A549 (cell line): Measurements from ENCODE around the gene FRS2. TPM values are rescaled to one million over a fixed set of nuclear protein-coding genes. Genes with fewer than 3 reads are reported as not detected.

ENCODE experiments used
- ATAC-seq, 2 experiments: fragments of 200-7000 bp in 1 of 2; fragments of >200 bp in 1 of 2; cut with Nextera tagmentation in 1 of 2; cut with Tn5 transposase in 1 of 2; 3 replicates each; pipeline versions ENCODE4 v1.8.0 to v1.9.1; 2018 to 2020; ENCODE audit warnings: mild to moderate bottlenecking in 1 of 2, moderate library complexity in 1 of 2
- CTCF ChIA-PET: fragments of 300-600 bp; sonication (Branson Sonifier 250); formaldehyde crosslinking; extraction: SDS; loops from one replicate; lab custom pipeline; 2021; ENCODE audit warnings: antibody characterized with exemption, inconsistent platforms; lab: Yijun Ruan, JAX
- POLR2A ChIA-PET: fragments of 350-600 bp; formaldehyde crosslinking; extraction: SDS; loops from one replicate; lab custom pipeline; 2021; ENCODE audit warnings: antibody characterized with exemption, inconsistent platforms; lab: Yijun Ruan, JAX
- DNase-seq, 2 experiments: peaks; one replicate each; pipeline versions ENCODE4 v3.0.0 to v3.0.0-alpha.2; 2011 to 2016; ENCODE audit warnings: low read depth in 1 of 2, low spot score in 1 of 2
- FAIRE-seq: peaks from 2 replicates; lab custom pipeline; 2011; peaks lifted over from hg19 to GRCh38; lab: Jason Lieb, UNC
- H3K27ac ChIP-seq, 2 experiments: fragments of >200 bp; sonication (Bioruptor Twin); formaldehyde crosslinking; 3 replicates each; pipeline ENCODE4 v1.5.1; 2016 to 2017
- H3K4me1 ChIP-seq: fragments of >200 bp; sonication (Bioruptor Twin); formaldehyde crosslinking; 3 replicates; pipeline ENCODE4 v1.6.1; 2016
- H3K4me2 ChIP-seq: fragments of >200 bp; sonication (Bioruptor Twin); formaldehyde crosslinking; 3 replicates; pipeline ENCODE4 v1.6.1; 2016
- H3K4me3 ChIP-seq: fragments of >200 bp; sonication (Bioruptor Twin); formaldehyde crosslinking; 3 replicates; pipeline ENCODE4 v1.5.1; 2016
- H3K9me3 ChIP-seq: fragments of >200 bp; sonication (Bioruptor Twin); formaldehyde crosslinking; 3 replicates; pipeline ENCODE4 v1.6.1; 2016
- CBX2 ChIP-seq: fragments of 200-600 bp; sonication (generic); IDR thresholded peaks from 2 replicates; pipeline ENCODE4 v1.6.1; 2016; ENCODE audit warnings: low read depth, mild to moderate bottlenecking, borderline replicate concordance
- CBX8 ChIP-seq: fragments of 200-600 bp; sonication (generic); IDR thresholded peaks from 2 replicates; pipeline ENCODE4 v1.6.1; 2016
- CHD2 ChIP-seq: fragments of 150-350 bp; IDR thresholded peaks from 2 replicates; pipeline ENCODE4 v1.6.1; 2014; ENCODE audit warnings: low read length; ENCODE audit not compliant: partially characterized antibody
- EP300 ChIP-seq, 2 experiments: fragments of >200 bp; sonication (Bioruptor Twin); formaldehyde crosslinking; IDR thresholded peaks; 2 replicates in 1 of 2; 3 replicates in 1 of 2; pipeline ENCODE4 v1.6.1; 2016 to 2017
- FOSL2 ChIP-seq, 2 experiments: fragments of 450-650 bp in 1 of 2; fragments of >200 bp in 1 of 2; sonication (Bioruptor Twin) in 1 of 2; formaldehyde crosslinking; IDR thresholded peaks; 2 replicates each; pipeline versions ENCODE4 v1.5.0 to v1.6.1; 2016 to 2020; ENCODE audit warnings: mild to moderate bottlenecking in 1 of 2, moderate library complexity in 1 of 2
- FOXS1 ChIP-seq: fragments of 250-450 bp; sonication (Bioruptor Pico); IDR thresholded peaks from 2 replicates; pipeline ENCODE4 v1.5.0; 2020; ENCODE audit warnings: mild to moderate bottlenecking, moderate library complexity
- HOXB13 ChIP-seq: fragments of 250-450 bp; sonication (Bioruptor Pico); IDR thresholded peaks from 2 replicates; pipeline ENCODE4 v1.5.0; 2020; ENCODE audit warnings: low read depth, mild to moderate bottlenecking, moderate library complexity
- JUNB ChIP-seq: fragments of >200 bp; sonication (Bioruptor Twin); formaldehyde crosslinking; IDR thresholded peaks from 2 replicates; pipeline ENCODE4 v1.6.1; 2016
- MAFK ChIP-seq: fragments of 450-650 bp; IDR thresholded peaks from 2 replicates; pipeline ENCODE4 v1.6.1; 2014; ENCODE audit not compliant: partially characterized antibody
- NFE2L2 ChIP-seq: fragments of 150-350 bp; conservative IDR thresholded peaks from 2 replicates; pipeline ENCODE4 v1.6.1; 2014; ENCODE audit warnings: low read length
- PHF8 ChIP-seq: fragments of 200-600 bp; sonication (generic); IDR thresholded peaks from 2 replicates; pipeline ENCODE4 v1.6.1; 2016; ENCODE audit warnings: low read depth, mild to moderate bottlenecking, antibody characterized with exemption, moderate library complexity, borderline replicate concordance
- RARB ChIP-seq: fragments of 250-450 bp; sonication (Bioruptor Pico); IDR thresholded peaks from 2 replicates; pipeline ENCODE4 v1.8.0; 2021; ENCODE audit warnings: mild to moderate bottlenecking, moderate library complexity
- RNF2 ChIP-seq: fragments of 200-600 bp; sonication (generic); IDR thresholded peaks from 2 replicates; pipeline ENCODE4 v1.6.1; 2016; ENCODE audit warnings: low read depth, mild to moderate bottlenecking, antibody characterized with exemption, moderate library complexity, borderline replicate concordance
- SMC3 ChIP-seq: fragments of >200 bp; sonication (Bioruptor Twin); formaldehyde crosslinking; IDR thresholded peaks from 3 replicates; pipeline ENCODE4 v1.6.1; 2018; ENCODE audit warnings: inconsistent platforms
- ZC3H11A ChIP-seq: fragments of 450-650 bp; IDR thresholded peaks from 2 replicates; pipeline ENCODE4 v1.6.1; 2014; ENCODE audit warnings: antibody characterized with exemption, mild to moderate bottlenecking
- ZSCAN20 ChIP-seq: fragments of 250-450 bp; sonication (Bioruptor Pico); IDR thresholded peaks from 2 replicates; pipeline ENCODE4 v1.8.0; 2022; ENCODE audit warnings: mild to moderate bottlenecking, moderate library complexity
- WGBS: methylation state at CpG from one replicate; pipeline ENCODE4 v1.1.6; 2017; ENCODE audit errors: missing lambda C conversion rate; 5-methylcytosine and 5-hydroxymethylcytosine counted together
- polyA plus RNA-seq, 4 experiments: library from polyadenylated mRNA; depleted of rRNA in 3 of 4; stranded (reverse); fragments of >200 nt; fragmentation: RNase III in 1 of 4; extraction: RNeasy Plus Mini Kit Qiagen cat#74134 plus additional on column Dnase treatment in 1 of 4; gene quantifications; 2 replicates in 3 of 4; 3 replicates in 1 of 4; pipeline ENCODE4 v1.2.3, GENCODE V29; 2011 to 2017
- TF ChIP-seq, protein P1 (sequence below): fragments of >200 bp; sonication (Bioruptor Twin); formaldehyde crosslinking; IDR thresholded peaks from 2 replicates; pipeline ENCODE4 v1.6.1; 2016
- TF ChIP-seq, protein P2 (sequence below): fragments of 150-350 bp; IDR thresholded peaks from 2 replicates; pipeline ENCODE4 v1.6.1; 2014; ENCODE audit warnings: low read depth, mild to moderate bottlenecking, low read length
- TF ChIP-seq, protein P3 (sequence below): fragments of 200-600 bp; sonication (generic); IDR thresholded peaks from 2 replicates; pipeline ENCODE4 v1.6.1; 2016; ENCODE audit warnings: antibody characterized with exemption, mild to moderate bottlenecking, moderate library complexity
- TF ChIP-seq, protein P4 (sequence below): fragments of 250-450 bp; sonication (Bioruptor Pico); IDR thresholded peaks from 2 replicates; pipeline ENCODE4 v1.5.0; 2021; ENCODE audit warnings: mild to moderate bottlenecking, moderate library complexity, borderline replicate concordance

Gene FRS2
- polyA plus RNA-seq, 2 of the 4 experiments (the other 2 are of a cell fraction): 14.9 to 28.6 TPM

DNA sequence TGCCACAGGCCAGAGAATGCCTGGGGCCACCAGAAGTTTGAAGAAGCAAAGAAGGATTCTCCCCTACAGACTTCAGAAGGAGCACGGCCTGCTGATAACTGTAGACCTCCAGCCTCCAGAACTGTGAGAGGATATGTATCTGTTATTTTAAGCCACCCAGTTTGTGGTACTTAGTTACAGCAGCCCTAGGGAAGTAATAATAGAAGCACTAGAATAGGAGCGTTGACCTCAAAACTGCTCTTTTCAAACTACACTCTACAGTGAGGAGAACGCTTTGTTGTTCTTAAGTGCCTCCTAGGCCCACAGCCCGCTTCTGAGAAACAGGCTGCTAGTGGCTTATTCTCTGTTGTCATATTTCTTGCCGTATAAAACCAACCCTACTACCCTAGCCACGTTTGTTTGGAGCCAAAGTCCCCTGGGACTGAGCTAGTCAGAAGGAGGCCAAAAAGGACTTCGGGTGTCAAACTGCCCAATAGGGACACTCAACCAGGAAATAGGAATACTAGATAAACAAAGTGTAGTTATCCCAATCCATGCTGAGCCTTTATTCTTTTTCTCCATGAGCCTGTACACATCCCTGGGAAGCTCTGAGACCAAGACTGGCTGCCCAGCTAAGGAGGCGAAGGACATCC is 38.5 kb upstream of the FRS2 start:
- FAIRE-seq (no peak), DNase-seq (no peak), ATAC-seq (no peak)
- 81% methylated on average over 8 of the region's 8 CpGs for WGBS
- Histone ChIP-seq H3K4me2 (no peak overlapping the region), H3K4me3 (no peak overlapping the region), H3K9me3 (no peaks in the 10 kb centered on the region), H3K27ac (no peak overlapping the region), H3K4me1 (no peaks in the 10 kb centered on the region)
- TF ChIP-seq RARB (CRISPR knock-in tag) (no peak), CHD2 (no peak), CBX8 (no peak), SMC3 (no peak), FOXS1 (CRISPR knock-in tag) (no peak), CBX2 (no peak), NFE2L2 (no peak), EP300 (IDR thresholded peaks at IDR 0.05) (no peak), ZC3H11A (no peak), ZSCAN20 (no peak)
- POLR2A ChIA-PET: no interaction called here
- CTCF ChIA-PET: no interaction called here

DNA sequence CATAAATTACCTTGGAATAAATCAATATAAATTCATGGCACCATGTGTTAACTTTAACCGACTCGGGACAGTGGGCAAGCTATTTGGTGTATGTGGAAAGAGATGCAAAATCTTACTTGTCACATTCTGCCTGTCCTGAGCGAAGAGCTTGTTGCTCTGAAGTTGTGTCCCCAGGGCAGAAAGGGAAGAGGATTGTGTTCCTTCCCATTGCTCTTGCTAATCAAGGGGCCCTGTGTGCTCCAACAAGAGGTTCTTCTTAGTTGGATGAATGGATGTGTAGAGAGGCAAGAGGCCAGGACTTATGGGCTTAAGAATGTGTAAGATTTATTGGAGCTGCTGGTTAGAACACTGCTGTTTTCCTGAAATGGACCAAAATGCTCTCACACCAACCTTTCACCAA is 36.5 kb upstream of the FRS2 start:
- Histone ChIP-seq H3K27ac (no peak overlapping the region), H3K4me2 (no peak overlapping the region), H3K4me3 (no peak overlapping the region), H3K9me3 (no peaks in the 10 kb centered on the region), H3K4me1 (no peaks in the 10 kb centered on the region)
- DNase-seq: no peak
- TF ChIP-seq RNF2 (no peak), HOXB13 (CRISPR knock-in tag) (no peak), JUNB (no peak), ZC3H11A (no peak), MAFK (no peak), FOSL2 (IDR thresholded peaks at IDR 0.05) (no peak), FOSL2 (CRISPR knock-in tag; IDR thresholded peaks at IDR 0.05) (no peak), CHD2 (no peak), CBX2 (no peak), PHF8 (no peak)
- TF ChIP-seq, protein P1, sequence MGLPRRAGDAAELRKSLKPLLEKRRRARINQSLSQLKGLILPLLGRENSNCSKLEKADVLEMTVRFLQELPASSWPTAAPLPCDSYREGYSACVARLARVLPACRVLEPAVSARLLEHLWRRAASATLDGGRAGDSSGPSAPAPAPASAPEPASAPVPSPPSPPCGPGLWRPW: no peak
- TF ChIP-seq, protein P2, sequence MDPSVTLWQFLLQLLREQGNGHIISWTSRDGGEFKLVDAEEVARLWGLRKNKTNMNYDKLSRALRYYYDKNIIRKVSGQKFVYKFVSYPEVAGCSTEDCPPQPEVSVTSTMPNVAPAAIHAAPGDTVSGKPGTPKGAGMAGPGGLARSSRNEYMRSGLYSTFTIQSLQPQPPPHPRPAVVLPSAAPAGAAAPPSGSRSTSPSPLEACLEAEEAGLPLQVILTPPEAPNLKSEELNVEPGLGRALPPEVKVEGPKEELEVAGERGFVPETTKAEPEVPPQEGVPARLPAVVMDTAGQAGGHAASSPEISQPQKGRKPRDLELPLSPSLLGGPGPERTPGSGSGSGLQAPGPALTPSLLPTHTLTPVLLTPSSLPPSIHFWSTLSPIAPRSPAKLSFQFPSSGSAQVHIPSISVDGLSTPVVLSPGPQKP: no peak
- TF ChIP-seq, protein P3, sequence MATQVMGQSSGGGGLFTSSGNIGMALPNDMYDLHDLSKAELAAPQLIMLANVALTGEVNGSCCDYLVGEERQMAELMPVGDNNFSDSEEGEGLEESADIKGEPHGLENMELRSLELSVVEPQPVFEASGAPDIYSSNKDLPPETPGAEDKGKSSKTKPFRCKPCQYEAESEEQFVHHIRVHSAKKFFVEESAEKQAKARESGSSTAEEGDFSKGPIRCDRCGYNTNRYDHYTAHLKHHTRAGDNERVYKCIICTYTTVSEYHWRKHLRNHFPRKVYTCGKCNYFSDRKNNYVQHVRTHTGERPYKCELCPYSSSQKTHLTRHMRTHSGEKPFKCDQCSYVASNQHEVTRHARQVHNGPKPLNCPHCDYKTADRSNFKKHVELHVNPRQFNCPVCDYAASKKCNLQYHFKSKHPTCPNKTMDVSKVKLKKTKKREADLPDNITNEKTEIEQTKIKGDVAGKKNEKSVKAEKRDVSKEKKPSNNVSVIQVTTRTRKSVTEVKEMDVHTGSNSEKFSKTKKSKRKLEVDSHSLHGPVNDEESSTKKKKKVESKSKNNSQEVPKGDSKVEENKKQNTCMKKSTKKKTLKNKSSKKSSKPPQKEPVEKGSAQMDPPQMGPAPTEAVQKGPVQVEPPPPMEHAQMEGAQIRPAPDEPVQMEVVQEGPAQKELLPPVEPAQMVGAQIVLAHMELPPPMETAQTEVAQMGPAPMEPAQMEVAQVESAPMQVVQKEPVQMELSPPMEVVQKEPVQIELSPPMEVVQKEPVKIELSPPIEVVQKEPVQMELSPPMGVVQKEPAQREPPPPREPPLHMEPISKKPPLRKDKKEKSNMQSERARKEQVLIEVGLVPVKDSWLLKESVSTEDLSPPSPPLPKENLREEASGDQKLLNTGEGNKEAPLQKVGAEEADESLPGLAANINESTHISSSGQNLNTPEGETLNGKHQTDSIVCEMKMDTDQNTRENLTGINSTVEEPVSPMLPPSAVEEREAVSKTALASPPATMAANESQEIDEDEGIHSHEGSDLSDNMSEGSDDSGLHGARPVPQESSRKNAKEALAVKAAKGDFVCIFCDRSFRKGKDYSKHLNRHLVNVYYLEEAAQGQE: no peak
- TF ChIP-seq, protein P4, sequence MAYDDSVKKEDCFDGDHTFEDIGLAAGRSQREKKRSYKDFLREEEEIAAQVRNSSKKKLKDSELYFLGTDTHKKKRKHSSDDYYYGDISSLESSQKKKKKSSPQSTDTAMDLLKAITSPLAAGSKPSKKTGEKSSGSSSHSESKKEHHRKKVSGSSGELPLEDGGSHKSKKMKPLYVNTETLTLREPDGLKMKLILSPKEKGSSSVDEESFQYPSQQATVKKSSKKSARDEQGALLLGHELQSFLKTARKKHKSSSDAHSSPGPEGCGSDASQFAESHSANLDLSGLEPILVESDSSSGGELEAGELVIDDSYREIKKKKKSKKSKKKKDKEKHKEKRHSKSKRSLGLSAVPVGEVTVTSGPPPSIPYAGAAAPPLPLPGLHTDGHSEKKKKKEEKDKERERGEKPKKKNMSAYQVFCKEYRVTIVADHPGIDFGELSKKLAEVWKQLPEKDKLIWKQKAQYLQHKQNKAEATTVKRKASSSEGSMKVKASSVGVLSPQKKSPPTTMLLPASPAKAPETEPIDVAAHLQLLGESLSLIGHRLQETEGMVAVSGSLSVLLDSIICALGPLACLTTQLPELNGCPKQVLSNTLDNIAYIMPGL (CRISPR knock-in tag): no peak
- FAIRE-seq: no peak
- WGBS: 92% methylated on average over 3 of the region's 3 CpGs
- ChIA-PET POLR2A (no interaction called here), CTCF (interaction anchor here (0.6 kb wide), 1 partner anchor 30 kb away, joined by 3 read pairs; no protein-coding TSS in a partner anchor)
- no peak for ATAC-seq
